ENCODE data around the gene TNFRSF1A.

TNFRSF1A gene

DNA sequence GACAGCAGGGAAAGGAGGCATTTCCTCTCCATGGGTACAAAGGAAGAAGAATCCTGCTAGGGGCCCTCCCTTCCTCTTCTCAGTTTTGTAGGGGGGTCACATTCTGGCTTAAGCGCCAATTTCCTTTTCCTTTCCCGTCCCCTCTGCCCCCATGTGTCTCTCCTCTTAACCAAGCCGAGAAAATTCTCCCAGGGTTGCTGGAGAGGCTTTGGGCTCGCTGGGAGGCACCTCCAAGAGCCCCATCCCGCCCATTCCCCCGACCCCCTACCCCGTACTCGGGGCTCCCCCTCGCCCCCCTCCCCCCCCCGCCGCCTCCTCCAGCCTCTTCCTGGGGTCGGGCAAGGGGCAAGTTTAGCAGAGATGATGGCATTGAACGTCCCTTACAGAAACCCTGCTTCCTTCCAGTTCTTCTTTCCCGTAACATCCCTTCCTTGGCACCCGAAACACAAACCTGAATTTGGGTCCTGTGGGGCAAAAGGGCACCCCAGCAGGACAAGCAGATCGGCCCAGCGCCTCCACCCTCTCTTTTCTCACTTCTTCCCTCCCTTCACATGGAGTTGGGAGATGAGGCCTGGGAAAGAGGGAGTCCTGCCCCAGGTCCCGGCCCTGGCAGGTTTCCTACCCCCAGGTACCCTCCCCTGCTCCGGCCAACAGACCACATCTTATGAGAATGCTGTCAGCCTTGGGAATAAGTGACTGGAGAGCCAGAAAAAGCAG, 17.7 kb downstream of the TNFRSF1A start:
- peaks cover 16 to 70% (median 61%) of the 10 kb centered on the region in 5 donors for H3K4me1 ChIP-seq (ENCODE audit: control insufficient read depth in 5 of 5, insufficient read depth in 5 of 5, low read length in 5 of 5)
- H3K9me3 ChIP-seq (ENCODE audit: control insufficient read depth in 5 of 5, low read length in 5 of 5), result no peaks in the 10 kb centered on the region
- H3K9ac ChIP-seq (ENCODE audit: low read length in 5 of 5), result peak overlapping the region in 4 of 5 donors; percentile 60 to 75 (median 72)
- no peaks in the 10 kb centered on the region for H3K27me3 ChIP-seq (ENCODE audit: control insufficient read depth in 5 of 5, insufficient read depth in 4 of 5, low read length in 5 of 5)
- peaks cover 0 to 41% (median 26%) of the 10 kb centered on the region in 5 donors for H3K36me3 ChIP-seq (ENCODE audit: control insufficient read depth in 5 of 5, insufficient read depth in 5 of 5, low read length in 5 of 5)
- peak overlapping the region; percentile 98 for H3K27ac ChIP-seq (ENCODE audit: low read depth, low read length)
- H3K4me3 ChIP-seq (ENCODE audit: low read depth in 1 of 5, low read length in 5 of 5), result peak overlapping the region in 4 of 5 donors; percentile 37 to 51 (median 40)

DNA sequence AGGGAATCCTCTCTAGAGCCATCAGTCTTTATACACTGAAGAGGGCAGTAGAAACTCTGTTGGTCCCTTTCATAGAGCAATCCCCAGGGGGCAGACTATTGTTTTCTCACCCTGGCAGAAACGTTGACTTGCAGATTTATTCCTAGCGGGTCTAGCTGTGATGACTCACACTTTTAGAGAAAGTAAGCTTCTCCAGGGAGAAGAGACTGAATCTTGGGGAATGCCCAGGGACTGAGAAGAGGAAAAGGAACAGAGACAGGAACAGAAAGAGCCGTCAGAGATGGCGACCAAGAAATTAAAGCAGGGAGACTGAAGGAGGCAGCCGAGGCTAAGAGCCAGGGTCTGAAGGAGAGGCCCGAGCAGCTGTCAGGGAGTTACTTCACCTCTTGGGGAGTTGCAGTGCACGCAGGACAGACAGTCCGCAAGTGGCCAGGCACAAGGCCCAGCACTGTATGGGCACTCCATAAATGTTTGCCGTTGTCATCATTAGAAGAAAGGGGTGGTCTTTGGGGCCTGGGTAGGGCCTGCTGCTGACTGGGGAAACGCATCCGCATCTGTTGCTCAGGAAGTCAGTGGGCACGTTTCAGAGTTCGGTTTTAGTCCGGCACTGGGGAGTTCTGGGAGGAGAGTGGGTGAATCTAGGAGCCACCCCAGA, 18.4 kb downstream of the TNFRSF1A start:
- peak overlapping the region in 4 of 5 donors; percentile 60 to 75 (median 72) for H3K9ac ChIP-seq (ENCODE audit: low read length in 5 of 5)
- H3K36me3 ChIP-seq (ENCODE audit: control insufficient read depth in 5 of 5, insufficient read depth in 5 of 5, low read length in 5 of 5), result peaks cover 0 to 41% (median 24%) of the 10 kb centered on the region in 5 donors
- peak overlapping the region; percentile 98 for H3K27ac ChIP-seq (ENCODE audit: low read depth, low read length)
- peak overlapping the region in 4 of 5 donors; percentile 37 to 51 (median 40) for H3K4me3 ChIP-seq (ENCODE audit: low read depth in 1 of 5, low read length in 5 of 5)
- H3K27me3 ChIP-seq (ENCODE audit: control insufficient read depth in 5 of 5, insufficient read depth in 4 of 5, low read length in 5 of 5), result no peaks in the 10 kb centered on the region
- H3K9me3 ChIP-seq (ENCODE audit: control insufficient read depth in 5 of 5, low read length in 5 of 5), result no peaks in the 10 kb centered on the region
- H3K4me1 ChIP-seq (ENCODE audit: control insufficient read depth in 5 of 5, insufficient read depth in 5 of 5, low read length in 5 of 5), result peaks cover 16 to 66% (median 61%) of the 10 kb centered on the region in 5 donors

DNA sequence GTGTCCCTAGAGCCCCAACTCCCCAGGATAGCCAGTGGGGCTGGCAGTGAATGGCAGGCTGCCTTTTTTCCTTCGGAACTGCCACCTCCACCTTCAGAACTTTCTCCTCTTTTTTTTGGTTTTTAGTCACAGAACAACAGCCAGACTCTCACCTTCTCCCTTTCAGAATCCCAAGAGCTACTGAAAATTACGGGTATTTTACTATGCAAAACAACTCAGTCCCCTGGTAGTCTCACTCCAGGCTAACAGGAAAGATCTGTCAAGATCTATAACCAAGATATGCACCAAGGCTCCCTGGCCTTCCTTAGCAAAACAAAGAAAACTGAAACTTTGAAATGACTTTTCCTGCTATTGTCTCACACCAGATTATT, 18.9 kb downstream of the TNFRSF1A start:
- H3K36me3 ChIP-seq (ENCODE audit: control insufficient read depth in 5 of 5, insufficient read depth in 5 of 5, low read length in 5 of 5), result peaks cover 0 to 41% (median 24%) of the 10 kb centered on the region in 5 donors
- no peaks in the 10 kb centered on the region for H3K9me3 ChIP-seq (ENCODE audit: control insufficient read depth in 5 of 5, low read length in 5 of 5)
- peaks cover 16 to 66% (median 58%) of the 10 kb centered on the region in 5 donors for H3K4me1 ChIP-seq (ENCODE audit: control insufficient read depth in 5 of 5, insufficient read depth in 5 of 5, low read length in 5 of 5)
- H3K27me3 ChIP-seq (ENCODE audit: control insufficient read depth in 5 of 5, insufficient read depth in 4 of 5, low read length in 5 of 5), result no peaks in the 10 kb centered on the region
- peak overlapping the region in 4 of 5 donors; percentile 8 to 67 (median 36) for H3K9ac ChIP-seq (ENCODE audit: low read length in 5 of 5)
- no peak overlapping the region for H3K4me3 ChIP-seq (ENCODE audit: low read depth in 1 of 5, low read length in 5 of 5)
- H3K27ac ChIP-seq (ENCODE audit: low read depth, low read length), result peak overlapping the region; percentile 98

DNA sequence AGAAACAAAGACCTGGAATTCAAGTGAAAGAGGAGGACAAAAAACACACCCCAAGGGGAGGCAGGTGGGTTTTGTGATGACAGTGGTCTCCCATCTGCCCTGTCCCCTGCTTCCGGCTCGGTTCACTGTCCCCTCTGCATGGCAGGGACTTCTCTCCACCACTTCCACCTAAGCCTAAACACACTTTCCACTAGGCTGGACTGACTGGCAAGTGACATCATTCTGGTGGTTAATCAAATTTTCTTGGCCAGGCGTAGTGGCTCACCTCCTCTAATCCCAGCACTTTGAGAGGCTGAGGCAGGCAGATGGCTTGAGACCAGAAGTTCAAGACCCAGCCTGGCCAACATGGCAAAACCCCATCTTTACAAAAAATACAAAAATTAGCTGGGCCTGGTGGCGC, 19.5 kb downstream of the TNFRSF1A start:
- Histone ChIP-seq H3K36me3 (ENCODE audit: control insufficient read depth in 5 of 5, insufficient read depth in 5 of 5, low read length in 5 of 5) (peaks cover 0 to 42% (median 24%) of the 10 kb centered on the region in 5 donors), H3K9ac (ENCODE audit: low read length in 5 of 5) (peak overlapping the region in 2 of 5 donors; percentile 8 to 50), H3K4me3 (ENCODE audit: low read depth in 1 of 5, low read length in 5 of 5) (no peak overlapping the region), H3K27ac (ENCODE audit: low read depth, low read length) (peak overlapping the region; percentile 98), H3K27me3 (ENCODE audit: control insufficient read depth in 5 of 5, insufficient read depth in 4 of 5, low read length in 5 of 5) (no peaks in the 10 kb centered on the region), H3K4me1 (ENCODE audit: control insufficient read depth in 5 of 5, insufficient read depth in 5 of 5, low read length in 5 of 5) (peaks cover 16 to 60% (median 52%) of the 10 kb centered on the region in 5 donors), H3K9me3 (ENCODE audit: control insufficient read depth in 5 of 5, low read length in 5 of 5) (no peaks in the 10 kb centered on the region)

DNA sequence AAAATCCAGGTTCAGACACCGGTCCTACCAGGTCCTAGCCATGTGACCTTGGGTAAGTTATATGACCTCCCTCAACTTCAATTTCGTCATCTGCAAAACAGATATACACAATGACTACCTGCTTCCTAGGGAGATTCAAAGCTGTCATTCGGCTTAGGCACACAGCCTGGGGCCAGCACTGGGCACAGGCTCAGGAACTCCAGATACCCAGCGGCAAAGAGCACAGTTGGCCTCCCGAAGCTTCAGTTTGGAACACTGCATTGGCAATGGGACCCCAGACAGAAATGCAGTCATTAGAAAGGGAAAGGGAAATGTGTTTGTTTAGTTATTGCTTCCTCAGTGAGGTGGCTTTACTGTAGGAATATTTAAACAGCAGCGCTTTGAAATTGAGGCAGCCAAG, 20.0 kb downstream of the TNFRSF1A start:
- H3K27me3 ChIP-seq (ENCODE audit: control insufficient read depth in 5 of 5, insufficient read depth in 4 of 5, low read length in 5 of 5), result no peaks in the 10 kb centered on the region
- no peaks in the 10 kb centered on the region for H3K9me3 ChIP-seq (ENCODE audit: control insufficient read depth in 5 of 5, low read length in 5 of 5)
- H3K36me3 ChIP-seq (ENCODE audit: control insufficient read depth in 5 of 5, insufficient read depth in 5 of 5, low read length in 5 of 5), result peaks cover 0 to 41% (median 28%) of the 10 kb centered on the region in 5 donors
- peak overlapping the region; percentile 98 for H3K27ac ChIP-seq (ENCODE audit: low read depth, low read length)
- H3K4me1 ChIP-seq (ENCODE audit: control insufficient read depth in 5 of 5, insufficient read depth in 5 of 5, low read length in 5 of 5), result peaks cover 16 to 60% (median 52%) of the 10 kb centered on the region in 5 donors
- H3K9ac ChIP-seq (ENCODE audit: low read length in 5 of 5), result peak overlapping the region in 1 of 5 donors; percentile 50
- H3K4me3 ChIP-seq (ENCODE audit: low read depth in 1 of 5, low read length in 5 of 5), result no peak overlapping the region

DNA sequence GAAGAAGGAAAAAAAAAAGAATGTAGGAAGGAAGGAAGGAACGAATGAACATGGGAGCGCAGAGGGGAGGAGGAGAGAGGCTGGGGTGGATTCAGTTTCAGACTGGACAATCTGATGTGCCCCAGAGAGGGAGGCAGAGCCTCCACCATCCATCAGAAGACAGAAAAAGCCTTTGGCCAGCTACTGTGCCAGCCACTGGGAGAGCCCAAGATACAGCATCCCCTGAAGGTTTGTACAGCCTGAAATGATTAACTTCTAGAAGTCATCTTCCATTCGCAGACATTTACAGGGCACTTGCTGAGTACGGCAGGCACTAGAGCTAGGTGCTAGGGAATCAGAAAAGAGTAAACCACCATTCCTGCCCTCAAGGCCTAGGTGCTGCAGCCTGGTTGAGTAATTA, 22.4 kb downstream of the TNFRSF1A start:
- H3K36me3 ChIP-seq (ENCODE audit: control insufficient read depth in 5 of 5, insufficient read depth in 5 of 5, low read length in 5 of 5), result peaks cover 0 to 40% (median 30%) of the 10 kb centered on the region in 5 donors
- no peak overlapping the region for H3K27ac ChIP-seq (ENCODE audit: low read depth, low read length)
- no peak overlapping the region for H3K4me3 ChIP-seq (ENCODE audit: low read depth in 1 of 5, low read length in 5 of 5)
- no peak overlapping the region for H3K9ac ChIP-seq (ENCODE audit: low read length in 5 of 5)
- no peaks in the 10 kb centered on the region for H3K27me3 ChIP-seq (ENCODE audit: control insufficient read depth in 5 of 5, insufficient read depth in 4 of 5, low read length in 5 of 5)
- H3K9me3 ChIP-seq (ENCODE audit: control insufficient read depth in 5 of 5, low read length in 5 of 5), result no peaks in the 10 kb centered on the region
- peaks cover 12 to 61% (median 55%) of the 10 kb centered on the region in 5 donors for H3K4me1 ChIP-seq (ENCODE audit: control insufficient read depth in 5 of 5, insufficient read depth in 5 of 5, low read length in 5 of 5)

DNA sequence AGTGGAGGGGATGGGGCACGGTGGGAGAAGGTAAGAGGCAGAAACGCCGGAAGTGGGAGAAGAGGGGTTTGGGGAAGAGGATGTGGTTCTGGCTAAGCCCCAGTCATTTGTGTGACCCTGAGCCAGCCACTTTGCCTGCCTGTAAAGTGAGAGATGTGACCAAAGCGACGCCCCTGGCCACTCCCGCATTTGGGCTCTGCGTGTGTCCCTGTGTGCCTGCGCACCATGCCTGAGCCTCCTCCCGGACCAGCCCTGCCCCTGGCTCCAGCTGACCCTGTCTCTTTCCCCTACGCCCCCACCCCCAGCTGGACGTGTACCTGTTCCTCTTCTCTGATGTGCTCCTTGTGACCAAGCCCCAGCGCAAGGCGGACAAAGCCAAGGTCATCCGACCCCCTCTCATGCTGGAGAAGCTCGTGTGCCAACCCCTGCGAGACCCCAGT, 23.4 kb downstream of the TNFRSF1A start:
- Histone ChIP-seq H3K36me3 (ENCODE audit: control insufficient read depth in 5 of 5, insufficient read depth in 5 of 5, low read length in 5 of 5) (peaks cover 0 to 40% (median 30%) of the 10 kb centered on the region in 5 donors), H3K9me3 (ENCODE audit: control insufficient read depth in 5 of 5, low read length in 5 of 5) (no peaks in the 10 kb centered on the region), H3K27me3 (ENCODE audit: control insufficient read depth in 5 of 5, insufficient read depth in 4 of 5, low read length in 5 of 5) (no peaks in the 10 kb centered on the region), H3K27ac (ENCODE audit: low read depth, low read length) (no peak overlapping the region), H3K9ac (ENCODE audit: low read length in 5 of 5) (no peak overlapping the region), H3K4me3 (ENCODE audit: low read depth in 1 of 5, low read length in 5 of 5) (no peak overlapping the region), H3K4me1 (ENCODE audit: control insufficient read depth in 5 of 5, insufficient read depth in 5 of 5, low read length in 5 of 5) (peaks cover 7 to 62% (median 57%) of the 10 kb centered on the region in 5 donors)

DNA sequence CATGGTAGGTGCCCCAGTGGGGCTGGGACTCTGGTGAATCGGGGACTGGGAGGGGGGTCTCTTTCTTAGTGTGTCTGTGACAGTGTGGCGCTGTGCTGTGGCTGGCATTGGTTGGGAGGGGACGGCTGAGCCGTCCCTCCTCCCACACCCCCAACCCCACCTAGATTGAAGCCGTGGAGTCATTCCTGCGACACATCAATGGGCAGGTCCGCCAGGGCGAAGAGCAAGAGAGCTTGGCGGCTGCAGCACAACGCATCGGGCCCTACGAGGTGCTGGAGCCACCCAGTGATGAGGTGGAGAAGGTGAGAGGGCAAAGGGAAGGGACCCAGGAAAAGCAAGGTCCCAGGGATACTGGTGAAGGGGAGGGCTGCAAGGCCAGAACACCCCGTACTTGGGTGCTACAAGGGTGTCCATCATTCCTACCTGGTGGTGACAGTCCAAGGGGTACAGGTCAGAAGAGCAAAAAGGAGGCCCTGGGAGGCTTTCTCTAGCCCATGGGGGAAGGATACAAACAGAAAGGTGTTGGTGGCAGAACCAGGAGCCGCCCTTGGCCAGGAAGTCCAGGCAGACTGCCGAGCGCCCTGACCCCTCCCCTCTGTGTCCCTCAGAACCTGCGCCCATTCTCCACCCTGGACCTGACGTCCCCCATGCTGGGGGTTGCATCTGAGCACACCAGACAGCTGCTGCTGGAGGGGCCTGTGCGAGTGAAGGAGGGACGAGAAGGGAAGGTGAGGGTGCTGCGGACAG, 24.0 kb downstream of the TNFRSF1A start:
- H3K36me3 ChIP-seq (ENCODE audit: control insufficient read depth in 5 of 5, insufficient read depth in 5 of 5, low read length in 5 of 5), result peaks cover 0 to 40% (median 30%) of the 10 kb centered on the region in 5 donors
- peaks cover 10 to 62% (median 57%) of the 10 kb centered on the region in 5 donors for H3K4me1 ChIP-seq (ENCODE audit: control insufficient read depth in 5 of 5, insufficient read depth in 5 of 5, low read length in 5 of 5)
- no peak overlapping the region for H3K4me3 ChIP-seq (ENCODE audit: low read depth in 1 of 5, low read length in 5 of 5)
- H3K9me3 ChIP-seq (ENCODE audit: control insufficient read depth in 5 of 5, low read length in 5 of 5), result no peaks in the 10 kb centered on the region
- H3K9ac ChIP-seq (ENCODE audit: low read length in 5 of 5), result no peak overlapping the region
- H3K27ac ChIP-seq (ENCODE audit: low read depth, low read length), result peak overlapping the region; percentile 99
- peaks cover 0 to 3% (median 0%) of the 10 kb centered on the region in 5 donors for H3K27me3 ChIP-seq (ENCODE audit: control insufficient read depth in 5 of 5, insufficient read depth in 4 of 5, low read length in 5 of 5)

DNA sequence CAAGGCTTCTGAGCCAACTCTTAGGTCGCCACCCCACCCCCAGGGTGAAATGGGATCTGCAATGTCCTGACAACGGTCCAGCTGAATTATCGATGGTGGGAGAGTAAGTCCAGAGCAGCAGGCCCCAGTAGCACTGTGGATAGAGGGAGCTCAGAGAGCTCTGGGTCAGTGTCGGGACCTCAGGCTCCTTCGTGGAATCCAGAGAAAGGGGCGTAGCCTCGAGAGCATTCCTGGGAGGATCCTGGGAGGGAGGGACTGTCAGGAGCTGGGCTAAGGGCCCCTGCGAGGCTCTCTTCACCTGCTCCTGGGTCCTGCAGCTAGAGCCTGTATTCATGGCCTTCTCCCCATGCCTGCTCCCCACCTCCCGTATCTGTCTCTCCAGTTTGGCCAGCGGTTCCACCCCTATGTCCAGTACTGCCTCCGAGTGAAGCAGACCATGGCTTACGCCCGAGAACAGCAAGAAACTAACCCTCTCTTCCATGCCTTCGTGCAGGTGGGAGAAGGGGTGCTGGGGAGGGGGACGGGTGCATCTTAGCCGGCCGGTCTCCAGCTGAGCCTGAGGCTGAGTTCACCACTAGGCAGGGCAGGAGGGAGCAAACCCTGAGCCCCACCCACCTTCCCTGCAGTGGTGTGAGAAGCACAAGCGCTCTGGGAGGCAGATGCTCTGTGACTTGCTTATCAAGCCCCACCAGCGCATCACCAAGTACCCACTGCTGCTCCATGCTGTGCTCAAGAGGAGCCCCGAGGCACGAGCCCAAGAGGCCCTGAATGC, 24.8 kb downstream of the TNFRSF1A start:
- Histone ChIP-seq H3K4me1 (ENCODE audit: control insufficient read depth in 5 of 5, insufficient read depth in 5 of 5, low read length in 5 of 5) (peaks cover 14 to 62% (median 56%) of the 10 kb centered on the region in 5 donors), H3K9me3 (ENCODE audit: control insufficient read depth in 5 of 5, low read length in 5 of 5) (no peaks in the 10 kb centered on the region), H3K36me3 (ENCODE audit: control insufficient read depth in 5 of 5, insufficient read depth in 5 of 5, low read length in 5 of 5) (peaks cover 0 to 40% (median 30%) of the 10 kb centered on the region in 5 donors), H3K27ac (ENCODE audit: low read depth, low read length) (peak overlapping the region; percentile 99), H3K9ac (ENCODE audit: low read length in 5 of 5) (peak overlapping the region in 2 of 5 donors; percentile 3 to 21), H3K4me3 (ENCODE audit: low read depth in 1 of 5, low read length in 5 of 5) (no peak overlapping the region), H3K27me3 (ENCODE audit: control insufficient read depth in 5 of 5, insufficient read depth in 4 of 5, low read length in 5 of 5) (peaks cover 0 to 3% (median 0%) of the 10 kb centered on the region in 5 donors)
